ENCODE measurements around the gene STEAP2.

The STEAP2 gene

GRCh38 chr7:90272242-90272641 is 60.7 kb downstream of the STEAP2 start:
- no peak for DNase-seq (ENCODE audit: low spot score)

DNA sequence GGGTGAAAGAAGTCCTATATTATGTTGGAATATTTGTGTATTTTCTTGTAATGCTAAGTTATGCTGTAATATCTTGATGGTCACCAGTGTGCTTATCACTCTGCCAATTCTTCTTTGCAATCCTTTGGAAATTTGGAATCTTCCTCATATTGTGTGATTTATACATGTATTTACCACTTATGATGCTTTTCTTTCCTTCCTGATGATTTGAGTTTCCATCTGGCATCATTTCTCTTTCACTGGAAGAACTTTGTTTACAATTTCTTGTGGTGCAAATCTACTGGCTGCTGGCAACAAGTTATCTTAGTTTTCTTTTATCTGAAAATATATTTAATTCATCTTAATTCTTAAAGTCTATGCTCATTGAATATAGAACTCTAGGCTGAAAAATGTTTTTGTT is 62.6 kb downstream of the STEAP2 start:
- DNase-seq (ENCODE audit: low spot score) = no peak

- DNase-seq (ENCODE audit: low spot score) = no peak
These were observed 64.6 kb downstream of the STEAP2 start for GRCh38 chr7:90276033-90276728.

All from ecto neural progenitor cell (in vitro differentiated cells).